DOHH2 (cell line): Measurements from ENCODE around the gene TRPM3.

Experiments used
- CTCF ChIP-seq: fragments of 200-600 bp; sonication (generic); IDR thresholded peaks from one replicate; pipeline ENCODE4 v1.5.1; 2014; ENCODE audit warnings: antibody characterized with exemption, mild to moderate bottlenecking, low read depth, low read length; ENCODE audit not compliant: poor library complexity, severe bottlenecking
- EZH2phosphoT487 ChIP-seq: fragments of 200-600 bp; sonication (generic); IDR thresholded peaks from 2 replicates; pipeline ENCODE4 v1.6.1; 2017; ENCODE audit warnings: borderline replicate concordance, mild to moderate bottlenecking, antibody characterized with exemption, low read length, moderate library complexity, mixed read lengths

GRCh38 chr9:70588999-70589398 lies 532.4 kb downstream of the TRPM3 start:
- TF ChIP-seq CTCF (no peak), EZH2phosphoT487 (no peak)
